GM19372 (cell line): ENCODE data around the gene CCDC88C.

ENCODE experiments used
- ATAC-seq: cut with Tn5 transposase; IDR thresholded peaks from one replicate; pipeline ENCODE4 v1.9.1; 2021; ENCODE audit warnings: mild to moderate bottlenecking, low read depth, moderate library complexity; ENCODE audit not compliant: unreplicated experiment

The CCDC88C gene

GRCh38 chr14:91351512-91351862 lies 66.1 kb downstream of the CCDC88C start:
- ATAC-seq = no peak

GRCh38 chr14:91350813-91351511 lies 66.7 kb downstream of the CCDC88C start:
- ATAC-seq = peak; percentile 50

DNA sequence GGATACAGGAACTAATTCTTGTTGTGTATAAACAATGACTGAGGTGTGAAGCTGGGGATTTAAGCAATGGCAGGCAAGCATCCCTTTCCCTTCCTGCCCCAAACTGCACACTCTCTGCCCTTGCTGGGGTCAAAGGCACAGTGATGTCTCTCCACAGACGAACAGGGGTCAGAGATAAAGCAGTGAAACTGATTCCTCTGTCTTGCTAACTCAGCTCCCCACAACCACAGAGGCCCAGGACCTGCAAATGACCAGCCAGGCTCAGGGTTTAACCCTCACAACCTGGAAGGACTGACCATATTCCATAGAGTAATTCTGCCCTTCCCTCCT lies 67.2 kb downstream of the CCDC88C start:
- peak; percentile 10 for ATAC-seq

DNA sequence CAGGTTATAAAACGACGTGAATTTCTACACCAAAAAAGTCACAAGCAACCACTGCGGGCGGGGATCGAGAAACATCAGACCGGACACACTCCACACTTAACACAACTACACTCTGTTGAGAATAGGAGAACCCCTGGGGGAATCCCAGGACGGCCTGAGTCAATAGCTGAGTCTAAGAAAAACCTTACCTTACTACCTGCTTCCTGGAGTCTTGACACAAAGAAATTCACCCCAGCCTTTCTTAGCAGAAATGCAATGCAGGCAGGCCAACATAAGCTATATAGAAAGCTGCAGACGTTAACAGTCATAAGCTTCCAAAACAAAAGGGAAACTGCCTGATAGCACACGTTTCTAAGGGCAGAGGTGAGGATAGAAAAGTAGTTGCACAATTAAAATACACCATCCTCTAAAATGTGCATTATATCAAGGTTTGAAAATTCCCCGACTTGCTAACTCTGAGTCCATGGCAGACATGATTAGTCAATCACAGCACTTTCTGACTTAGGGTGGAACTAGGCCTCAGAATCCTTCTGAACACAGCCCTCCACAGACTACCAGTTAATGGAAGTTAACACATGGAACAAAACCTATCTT lies 68.0 kb downstream of the CCDC88C start:
- peak; percentile 52 for ATAC-seq

DNA sequence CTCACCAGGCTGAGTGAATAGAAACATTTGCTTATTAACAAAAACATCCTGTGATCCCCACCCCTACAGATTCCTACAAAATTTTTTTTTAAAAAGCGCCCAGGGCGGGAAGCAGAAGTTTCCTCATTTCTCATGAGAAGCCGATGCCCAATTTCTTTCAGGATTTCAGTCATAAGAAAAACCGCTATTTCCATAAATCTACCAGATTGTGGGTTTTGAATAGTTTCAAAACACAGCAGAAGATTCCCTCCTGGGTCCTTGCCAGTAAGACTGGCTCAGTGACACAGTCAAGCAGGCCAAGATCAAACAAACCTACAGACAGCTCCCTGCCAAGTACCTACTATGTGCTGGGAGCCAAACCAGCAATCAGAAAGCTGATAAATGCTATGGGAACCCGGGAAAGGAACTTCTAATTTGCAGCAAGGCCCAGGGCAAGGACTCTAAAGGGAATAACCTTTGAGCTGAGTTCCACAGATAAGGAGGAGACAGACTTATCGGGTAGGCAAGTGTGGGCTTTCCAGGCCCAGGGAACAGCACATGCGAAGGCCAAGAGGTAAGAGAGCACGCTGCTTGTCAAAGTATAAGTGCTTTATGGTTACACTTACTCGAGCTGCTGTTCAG lies 68.7 kb downstream of the CCDC88C start:
- peak; percentile 4 for ATAC-seq

DNA sequence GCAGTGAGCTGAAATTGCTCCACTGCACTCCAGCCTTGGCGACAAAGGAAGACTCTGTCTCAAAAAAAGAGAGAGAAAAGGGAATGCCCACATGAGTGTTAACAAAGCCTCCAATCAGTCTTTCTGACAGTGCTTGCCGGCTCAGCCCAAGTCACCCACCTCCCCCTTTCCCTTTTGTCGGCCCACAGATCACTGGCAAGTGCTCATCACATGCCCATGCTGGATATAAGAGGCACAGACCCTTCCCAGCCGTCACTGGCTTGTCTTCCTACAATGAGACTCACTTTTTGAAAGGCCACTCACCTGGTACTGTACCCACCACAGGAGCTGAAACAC lies 70.8 kb downstream of the CCDC88C start:
- no peak for ATAC-seq

DNA sequence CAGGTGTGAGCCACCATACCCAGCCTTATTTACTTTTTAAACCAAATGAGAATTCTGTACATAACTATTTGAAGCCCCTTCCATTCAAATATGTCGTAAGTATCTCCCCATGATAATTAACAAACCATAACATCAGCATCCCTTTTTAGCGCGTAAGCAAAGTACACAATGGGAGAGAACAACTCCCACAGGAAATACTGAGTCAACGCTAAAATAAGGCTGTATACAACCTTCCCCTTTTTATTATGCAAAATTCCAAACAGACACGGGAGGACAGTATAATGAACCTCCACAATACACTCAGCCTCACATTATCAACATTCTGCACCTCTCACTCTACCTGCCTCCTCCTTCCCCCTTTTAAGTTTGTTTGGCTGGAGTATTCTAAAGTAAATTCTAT lies 73.5 kb downstream of the CCDC88C start:
- no peak for ATAC-seq

- no peak for ATAC-seq
These were observed 74.6 kb downstream of the CCDC88C start for GRCh38 chr14:91343051-91343450.

DNA sequence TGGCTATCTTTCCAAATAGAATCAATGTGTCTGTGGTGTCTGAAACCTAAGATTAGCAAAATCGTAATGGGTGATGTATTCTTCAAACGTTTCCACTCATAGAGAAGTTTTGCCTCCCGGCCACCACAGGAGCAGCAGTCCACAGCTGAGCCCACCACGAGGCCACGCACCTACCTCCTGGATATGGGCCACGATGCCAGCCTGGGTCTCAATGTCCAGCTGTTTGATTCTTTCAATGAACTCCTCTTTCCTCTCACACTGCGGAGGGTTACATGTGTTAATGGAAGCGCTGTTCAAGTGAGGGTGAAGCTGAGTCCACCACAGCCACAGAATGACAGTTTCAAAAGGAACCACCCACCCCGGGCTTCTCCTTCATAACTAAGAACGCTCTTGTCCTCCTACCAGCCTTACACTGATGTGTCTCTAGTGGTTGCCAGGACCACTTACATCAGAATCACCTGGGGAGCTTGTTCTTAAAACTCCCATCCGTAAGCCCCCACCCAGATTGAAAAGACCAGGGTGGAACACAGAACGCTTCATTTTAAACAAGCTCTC lies 75.3 kb downstream of the CCDC88C start:
- no peak for ATAC-seq

DNA sequence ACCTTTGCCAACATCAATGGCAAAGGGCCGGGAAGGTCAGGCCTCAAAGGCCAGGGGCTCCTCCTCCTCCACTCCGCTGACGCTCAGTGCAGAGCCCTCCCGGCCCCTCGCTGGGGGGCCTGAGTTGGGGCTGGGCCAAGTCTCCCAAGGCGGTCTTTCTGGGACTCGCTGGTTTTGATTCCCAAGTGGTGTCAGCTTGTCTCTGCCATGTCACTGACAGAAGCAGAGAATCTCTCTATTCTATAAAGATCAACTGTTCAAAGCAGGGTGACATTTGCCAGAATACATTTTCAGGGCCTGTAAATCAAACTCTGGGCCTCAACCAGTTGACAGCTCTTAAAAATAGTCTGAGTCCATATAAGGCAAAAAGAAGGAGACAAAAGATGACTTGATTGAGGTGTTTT lies 75.9 kb downstream of the CCDC88C start:
- no peak for ATAC-seq

DNA sequence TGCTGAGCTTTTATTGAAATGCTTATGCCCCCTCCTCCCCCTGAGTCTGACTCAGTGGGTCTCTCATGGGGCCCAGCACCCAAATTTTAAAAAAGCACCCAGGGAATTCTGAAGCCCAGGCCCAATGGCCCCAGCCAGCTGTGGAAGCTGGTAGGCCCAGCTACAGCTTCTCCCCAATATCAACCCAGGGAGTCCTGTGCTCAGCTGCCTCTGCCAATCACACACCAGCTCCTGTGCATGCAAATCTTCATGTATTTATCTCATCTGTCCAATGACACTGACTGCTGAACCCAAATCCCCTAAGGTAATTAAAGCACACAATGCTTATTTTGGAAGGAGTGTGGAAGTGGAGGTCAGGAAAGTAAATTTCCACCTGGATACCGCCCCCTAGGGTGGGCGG lies 76.3 kb downstream of the CCDC88C start:
- ATAC-seq = no peak

DNA sequence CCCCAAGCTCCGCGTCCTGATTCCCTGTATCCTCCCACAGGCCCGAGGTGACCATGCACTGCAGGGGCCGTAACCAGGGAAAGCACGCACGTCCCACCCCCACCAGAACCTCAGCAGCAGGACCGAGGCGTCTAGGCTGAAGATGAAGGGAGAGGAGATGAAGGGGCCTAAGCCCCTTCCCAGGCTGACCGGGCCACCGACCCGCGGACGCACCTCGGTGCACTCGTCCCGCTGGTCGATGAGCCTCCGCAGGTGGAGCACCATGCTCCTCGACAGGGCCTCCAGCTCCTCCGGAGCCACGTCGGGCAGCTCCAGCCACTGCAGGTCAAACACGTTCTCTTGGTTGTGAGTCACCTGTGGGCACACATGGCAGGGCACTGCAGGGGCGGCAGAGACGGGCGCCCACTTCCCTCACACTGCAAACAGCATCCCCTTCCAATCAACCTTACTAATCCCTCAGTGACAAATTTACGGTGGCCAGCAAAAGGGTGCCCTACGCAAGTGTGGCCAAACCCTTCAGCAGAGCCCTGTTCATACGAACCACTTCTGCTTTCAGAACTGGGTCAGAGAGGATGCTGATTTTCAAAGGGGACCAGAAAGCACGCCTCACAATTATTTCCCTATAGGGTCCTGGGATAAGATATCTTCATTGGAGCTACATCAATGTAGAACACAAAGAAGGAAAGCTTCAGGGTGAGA lies 77.8 kb downstream of the CCDC88C start:
- ATAC-seq = no peak

DNA sequence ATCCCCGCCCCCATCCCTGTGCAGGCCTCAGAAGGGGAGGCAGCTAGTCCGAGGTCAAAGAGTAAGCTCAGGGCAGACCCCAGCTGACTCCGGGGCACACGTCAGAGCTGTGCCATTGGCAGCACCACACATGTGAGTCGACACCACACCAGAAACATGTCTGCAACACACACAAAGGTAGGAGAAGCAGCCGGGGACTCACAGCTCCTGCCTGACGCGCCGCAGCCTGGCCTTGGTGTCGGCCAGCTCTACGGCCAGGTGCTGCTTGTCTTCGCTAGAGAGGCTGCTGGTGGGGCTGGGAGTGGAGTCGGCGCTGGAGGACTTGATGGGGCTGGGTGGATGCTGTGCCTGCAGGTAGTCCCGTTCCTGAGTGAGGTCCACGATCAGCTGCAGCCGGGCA lies 78.5 kb downstream of the CCDC88C start:
- ATAC-seq = no peak

GRCh38 chr14:91338379-91338778 lies 79.2 kb downstream of the CCDC88C start:
- ATAC-seq = no peak

- ATAC-seq = no peak
These were observed 79.8 kb downstream of the CCDC88C start for GRCh38 chr14:91337699-91338335.

GRCh38 chr14:91336093-91336450 lies 81.5 kb downstream of the CCDC88C start:
- no peak for ATAC-seq

- no peak for ATAC-seq
These were observed 82.2 kb downstream of the CCDC88C start for GRCh38 chr14:91335191-91336092.

- peak; percentile 68 for ATAC-seq
These were observed 84.0 kb downstream of the CCDC88C start for GRCh38 chr14:91333650-91334039.

- no peak for ATAC-seq
These were observed 84.5 kb downstream of the CCDC88C start for GRCh38 chr14:91332986-91333649.
